ENCODE results near the gene CHAD. TPM values are rescaled to one million over a fixed set of nuclear protein-coding genes. Genes with fewer than 3 reads are reported as not detected.

Gene CHAD
- total RNA-seq, 2 experiments from 2014 or later: not detected

DNA sequence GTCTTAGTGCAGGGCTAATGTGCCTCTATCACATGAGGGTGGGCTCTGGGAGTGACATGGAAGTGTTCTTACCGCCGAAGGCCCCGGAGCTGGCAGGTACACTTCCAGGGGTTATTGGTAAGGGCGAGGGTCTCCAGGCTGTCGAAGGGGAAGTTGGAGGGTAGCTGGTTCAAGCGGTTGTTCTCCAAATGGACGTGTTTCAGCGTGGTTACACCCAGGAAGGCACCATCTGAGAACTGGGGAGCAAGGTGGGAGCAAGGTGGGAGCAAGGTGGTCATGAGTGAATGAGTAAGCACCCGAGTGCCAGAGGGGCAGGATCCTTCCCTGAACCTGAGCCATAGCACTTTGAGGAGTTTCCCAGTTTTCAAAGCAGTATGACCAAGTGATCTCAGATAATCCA is 3.0 kb downstream of the CHAD start:
- POLR2A ChIA-PET: interaction anchor here (0.7 kb wide), 1 partner anchor 22 kb away, joined by 4 read pairs; no protein-coding TSS in a partner anchor
- Histone ChIP-seq H2AFZ (ENCODE audit: low read length) (no peak overlapping the region), H3K36me3 (ENCODE audit: insufficient read depth, low read length) (no peaks in the 10 kb centered on the region), H3K4me3 (ENCODE audit: low read depth, low read length, poor library complexity, severe bottlenecking) (no peak overlapping the region), H3K27ac (ENCODE audit: low read depth, low read length, poor library complexity, severe bottlenecking) (no peak overlapping the region), H3K9me2 (ENCODE audit: insufficient read depth, low read length) (no peaks in the 10 kb centered on the region), H4K20me1 (ENCODE audit: insufficient read depth, low read length) (no peaks in the 10 kb centered on the region), H3K79me2 (ENCODE audit: insufficient read depth, low read depth, low read length) (no peaks in the 10 kb centered on the region), H3K9me3 (ENCODE audit: low read length) (no peaks in the 10 kb centered on the region), H3K4me2 (ENCODE audit: low read length) (no peak overlapping the region), H3K4me1 (ENCODE audit: insufficient read depth, low read length, poor library complexity, severe bottlenecking) (peaks cover 3% of the 10 kb centered on the region)
- intact Hi-C loops (cut with micrococcal nuclease; ENCODE audit: unreplicated experiment): no loop called here
- no TSS peak for BruUV-seq (replicated peaks)
- CTCF ChIA-PET (ENCODE audit: unreplicated experiment): no interaction called here
- TF ChIP-seq EZH2phosphoT487 (IDR thresholded peaks at IDR 0.05; ENCODE audit: borderline replicate concordance, low read depth, low read length): no peak
- TF ChIP-seq, protein P1, sequence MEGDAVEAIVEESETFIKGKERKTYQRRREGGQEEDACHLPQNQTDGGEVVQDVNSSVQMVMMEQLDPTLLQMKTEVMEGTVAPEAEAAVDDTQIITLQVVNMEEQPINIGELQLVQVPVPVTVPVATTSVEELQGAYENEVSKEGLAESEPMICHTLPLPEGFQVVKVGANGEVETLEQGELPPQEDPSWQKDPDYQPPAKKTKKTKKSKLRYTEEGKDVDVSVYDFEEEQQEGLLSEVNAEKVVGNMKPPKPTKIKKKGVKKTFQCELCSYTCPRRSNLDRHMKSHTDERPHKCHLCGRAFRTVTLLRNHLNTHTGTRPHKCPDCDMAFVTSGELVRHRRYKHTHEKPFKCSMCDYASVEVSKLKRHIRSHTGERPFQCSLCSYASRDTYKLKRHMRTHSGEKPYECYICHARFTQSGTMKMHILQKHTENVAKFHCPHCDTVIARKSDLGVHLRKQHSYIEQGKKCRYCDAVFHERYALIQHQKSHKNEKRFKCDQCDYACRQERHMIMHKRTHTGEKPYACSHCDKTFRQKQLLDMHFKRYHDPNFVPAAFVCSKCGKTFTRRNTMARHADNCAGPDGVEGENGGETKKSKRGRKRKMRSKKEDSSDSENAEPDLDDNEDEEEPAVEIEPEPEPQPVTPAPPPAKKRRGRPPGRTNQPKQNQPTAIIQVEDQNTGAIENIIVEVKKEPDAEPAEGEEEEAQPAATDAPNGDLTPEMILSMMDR (conservative IDR thresholded peaks at IDR 0.05; ENCODE audit: low read length): no peak
- DNase-seq (ENCODE audit: low spot score): no peak

DNA sequence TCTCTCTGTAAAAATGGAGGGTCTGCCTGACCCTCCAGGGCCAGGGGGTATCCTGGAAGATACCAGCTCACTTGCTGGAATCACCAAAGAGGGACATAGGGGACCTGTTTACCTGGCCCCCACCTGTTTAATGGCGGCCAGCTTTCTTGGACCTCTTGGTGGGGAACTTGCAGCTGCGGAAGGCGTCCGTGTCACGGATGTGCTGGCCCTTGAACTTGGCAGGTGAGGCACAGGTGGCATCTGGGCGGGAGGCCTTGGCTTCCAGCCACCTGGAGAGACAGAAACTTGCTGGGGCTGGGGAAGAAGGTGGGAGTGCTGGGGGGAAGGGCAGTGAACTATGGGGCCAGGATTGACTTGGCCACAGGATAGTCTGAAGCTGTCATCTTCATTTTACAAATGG is 3.5 kb downstream of the CHAD start:
- no peak for DNase-seq (ENCODE audit: low spot score)
- H3K4me2 ChIP-seq (ENCODE audit: low read length): no peak overlapping the region
- H3K27ac ChIP-seq (ENCODE audit: low read depth, low read length, poor library complexity, severe bottlenecking): no peak overlapping the region
- no peak overlapping the region for H3K4me3 ChIP-seq (ENCODE audit: low read depth, low read length, poor library complexity, severe bottlenecking)
- H3K9me3 ChIP-seq (ENCODE audit: low read length): no peaks in the 10 kb centered on the region
- ChIA-PET POLR2A (no interaction called here), CTCF (ENCODE audit: unreplicated experiment) (no interaction called here)
- no peak overlapping the region for H2AFZ ChIP-seq (ENCODE audit: low read length)
- H3K9me2 ChIP-seq (ENCODE audit: insufficient read depth, low read length): no peaks in the 10 kb centered on the region
- intact Hi-C loops (cut with micrococcal nuclease; ENCODE audit: unreplicated experiment): no loop called here
- H3K36me3 ChIP-seq (ENCODE audit: insufficient read depth, low read length): no peaks in the 10 kb centered on the region
- H4K20me1 ChIP-seq (ENCODE audit: insufficient read depth, low read length): no peaks in the 10 kb centered on the region
- H3K79me2 ChIP-seq (ENCODE audit: insufficient read depth, low read depth, low read length): no peaks in the 10 kb centered on the region
- TF ChIP-seq, protein P1 (conservative IDR thresholded peaks at IDR 0.05; ENCODE audit: low read length): no peak
- H3K4me1 ChIP-seq (ENCODE audit: insufficient read depth, low read length, poor library complexity, severe bottlenecking): peaks cover 3% of the 10 kb centered on the region
- no TSS peak for BruUV-seq (replicated peaks)

DNA sequence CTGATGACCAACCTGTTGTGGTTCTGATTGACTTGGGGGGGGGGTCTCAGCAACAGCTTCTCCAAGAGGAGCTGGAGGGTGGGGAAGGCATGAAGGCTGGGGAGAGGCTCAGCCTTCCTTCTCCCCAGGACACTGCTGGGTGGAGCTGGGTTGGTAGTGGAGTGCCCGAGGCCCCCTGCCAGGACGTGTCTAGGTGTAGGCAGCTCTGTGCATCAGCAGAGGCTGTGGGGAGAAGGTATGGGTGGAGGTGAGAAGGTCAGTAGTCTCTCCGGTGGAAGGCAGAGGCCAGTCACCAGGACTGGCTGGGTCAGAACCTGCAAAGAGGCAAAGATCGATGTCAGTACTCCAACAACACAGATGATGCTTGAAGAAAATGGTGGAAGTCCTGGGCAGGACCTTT is 3.9 kb downstream of the CHAD start:
- Histone ChIP-seq H3K4me2 (ENCODE audit: low read length) (no peak overlapping the region), H3K36me3 (ENCODE audit: insufficient read depth, low read length) (no peaks in the 10 kb centered on the region), H3K9me2 (ENCODE audit: insufficient read depth, low read length) (no peaks in the 10 kb centered on the region), H4K20me1 (ENCODE audit: insufficient read depth, low read length) (no peaks in the 10 kb centered on the region), H3K27ac (ENCODE audit: low read depth, low read length, poor library complexity, severe bottlenecking) (no peak overlapping the region), H3K4me3 (ENCODE audit: low read depth, low read length, poor library complexity, severe bottlenecking) (no peak overlapping the region), H2AFZ (ENCODE audit: low read length) (no peak overlapping the region), H3K9me3 (ENCODE audit: low read length) (no peaks in the 10 kb centered on the region), H3K79me2 (ENCODE audit: insufficient read depth, low read depth, low read length) (no peaks in the 10 kb centered on the region), H3K4me1 (ENCODE audit: insufficient read depth, low read length, poor library complexity, severe bottlenecking) (peaks cover 3% of the 10 kb centered on the region)
- DNase-seq (ENCODE audit: low spot score): no peak
- TF ChIP-seq, protein P1 (conservative IDR thresholded peaks at IDR 0.05; ENCODE audit: low read length): no peak
- TF ChIP-seq EZH2phosphoT487 (IDR thresholded peaks at IDR 0.05; ENCODE audit: borderline replicate concordance, low read depth, low read length): no peak
- intact Hi-C loops (cut with micrococcal nuclease; ENCODE audit: unreplicated experiment): no loop called here
- BruUV-seq (replicated peaks): no TSS peak
- ChIA-PET POLR2A (no interaction called here), CTCF (ENCODE audit: unreplicated experiment) (no interaction called here)
